CD4-positive, CD25-positive, alpha-beta regulatory T cell (primary cell): ENCODE results near the gene CELF2. TPM values are rescaled to one million over a fixed set of nuclear protein-coding genes. Genes with fewer than 3 reads are reported as not detected.

Experiments used
- ATAC-seq, 2 donors: fragments of 150-1000 bp; cut with Tn5 transposase; one replicate each; pipeline ENCODE4 v1.10.0; 2021; ENCODE audit warnings: low read depth in 2 of 2, moderate number of reproducible peaks in 2 of 2, moderate library complexity in 1 of 2
- DNase-seq, 3 donors: peaks; one replicate each; pipeline versions ENCODE4 v3.0.0 to v3.0.0-alpha.2; 2012 to 2022; ENCODE audit warnings: mixed read lengths in 1 of 3
- H3K27ac ChIP-seq: one replicate; pipeline ENCODE4 v1.7.0; 2013; ENCODE audit warnings: mild to moderate bottlenecking, low read length; ENCODE audit not compliant: insufficient read depth, poor library complexity, severe bottlenecking
- H3K27me3 ChIP-seq: one replicate; pipeline ENCODE4 v1.7.0; 2013; ENCODE audit warnings: low read length; ENCODE audit not compliant: control insufficient read depth, insufficient read depth
- H3K36me3 ChIP-seq: one replicate; pipeline ENCODE4 v1.7.0; 2013; ENCODE audit warnings: mild to moderate bottlenecking, low read length, moderate library complexity; ENCODE audit not compliant: control insufficient read depth, insufficient read depth
- H3K4me1 ChIP-seq: 2 replicates; pipeline ENCODE4 v1.7.0; 2013; ENCODE audit warnings: mild to moderate bottlenecking, low read length; ENCODE audit not compliant: insufficient read depth, control insufficient read depth, poor library complexity, severe bottlenecking
- H3K4me3 ChIP-seq: one replicate; pipeline ENCODE4 v1.7.0; 2013; ENCODE audit warnings: low read depth, mild to moderate bottlenecking, low read length, moderate library complexity
- H3K9me3 ChIP-seq, 2 experiments: 1 replicate in 1 of 2; 2 replicates in 1 of 2; pipeline ENCODE4 v1.7.0; 2013; ENCODE audit warnings: low read length in 2 of 2, mild to moderate bottlenecking in 1 of 2, moderate library complexity in 1 of 2; ENCODE audit not compliant: control insufficient read depth in 2 of 2
- H3K27ac Mint-ChIP-seq, 3 donors: one replicate each; pipeline ENCODE4 v1.8.0; 2020 to 2022; ENCODE audit warnings: mild to moderate bottlenecking in 3 of 3, mixed read lengths in 3 of 3, moderate library complexity in 2 of 3
- H3K27me3 Mint-ChIP-seq: one replicate; pipeline ENCODE4 v1.8.0; 2022; ENCODE audit warnings: mild to moderate bottlenecking, mixed read lengths
- H3K36me3 Mint-ChIP-seq: one replicate; pipeline ENCODE4 v1.8.0; 2020; ENCODE audit warnings: mixed read lengths
- H3K4me1 Mint-ChIP-seq, 4 donors: one replicate each; pipeline ENCODE4 v1.8.0; 2020 to 2022; ENCODE audit warnings: mixed read lengths in 4 of 4, mild to moderate bottlenecking in 1 of 4
- H3K4me3 Mint-ChIP-seq, 4 donors: one replicate each; pipeline ENCODE4 v1.8.0; 2020 to 2022; ENCODE audit warnings: mild to moderate bottlenecking in 4 of 4, mixed read lengths in 4 of 4, moderate library complexity in 3 of 4
- H3K9me3 Mint-ChIP-seq, 7 donors: one replicate each; pipeline ENCODE4 v1.8.0; 2020 to 2022; ENCODE audit warnings: mixed read lengths in 7 of 7, mild to moderate bottlenecking in 3 of 7, moderate library complexity in 2 of 7
- polyA plus RNA-seq, 4 donors: library from polyadenylated mRNA; unstranded; fragments of 300-500 nt; fragmentation: Illumina TruSeq; gene quantifications; one replicate each; pipeline ENCODE4 v1.2.3, GENCODE V29; 2021
- total RNA-seq: library from RNA; stranded (reverse); gene quantifications from one replicate; pipeline ENCODE4 v1.2.3, GENCODE V29; 2022

CELF2 gene
- total and polyA plus RNA-seq, 5 donors from 2014 or later = 117 to 230 (median 150) TPM

- H3K27ac Mint-ChIP-seq = peak overlapping the region; percentile 62 to 94 (median 81)
- peaks cover 26% of the 10 kb centered on the region for H3K36me3 Mint-ChIP-seq
- Histone ChIP-seq H3K4me3 (peak overlapping the region; percentile 59), H3K27ac (peak overlapping the region; percentile 70), H3K9me3 (no peaks in the 10 kb centered on the region), H3K27me3 (no peaks in the 10 kb centered on the region), H3K36me3 (peaks cover 30% of the 10 kb centered on the region), H3K4me1 (peaks cover 93% of the 10 kb centered on the region)
- peaks cover 54 to 79% (median 74%) of the 10 kb centered on the region in 4 donors for H3K4me1 Mint-ChIP-seq
- H3K9me3 Mint-ChIP-seq = no peaks in the 10 kb centered on the region
- DNase-seq (no peak), ATAC-seq (no peak)
- H3K27me3 Mint-ChIP-seq = no peaks in the 10 kb centered on the region
- peak overlapping the region; percentile 46 to 87 (median 57) for H3K4me3 Mint-ChIP-seq
These were observed 218.1 kb downstream of the CELF2 start for GRCh38 chr10:11235771-11236170.

DNA sequence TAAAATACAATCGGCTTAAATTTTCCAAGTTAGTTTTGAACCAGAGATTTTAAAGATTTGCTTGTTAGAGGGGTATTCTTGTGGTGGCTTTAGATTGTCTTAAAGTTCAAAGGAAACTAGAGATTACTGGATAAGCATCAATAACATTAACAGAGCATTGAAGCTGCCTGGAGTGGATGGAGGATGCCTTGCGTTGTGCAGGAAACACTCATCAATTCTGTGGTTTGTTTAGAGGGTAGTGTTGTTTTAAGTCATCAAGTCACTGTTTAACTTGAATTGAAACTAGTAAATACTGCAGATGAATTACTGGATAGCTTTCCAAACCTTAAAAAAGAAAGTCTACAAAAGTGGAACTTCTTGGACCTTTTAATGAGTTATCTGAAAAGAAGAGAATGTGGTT, 218.6 kb downstream of the CELF2 start:
- Histone ChIP-seq H3K4me1 (peaks cover 93% of the 10 kb centered on the region), H3K4me3 (peak overlapping the region; percentile 59), H3K36me3 (peaks cover 25% of the 10 kb centered on the region), H3K27me3 (no peaks in the 10 kb centered on the region), H3K27ac (peak overlapping the region; percentile 70), H3K9me3 (no peaks in the 10 kb centered on the region)
- peak overlapping the region; percentile 46 to 87 (median 57) for H3K4me3 Mint-ChIP-seq
- H3K27me3 Mint-ChIP-seq = no peaks in the 10 kb centered on the region
- peaks cover 21% of the 10 kb centered on the region for H3K36me3 Mint-ChIP-seq
- no peaks in the 10 kb centered on the region for H3K9me3 Mint-ChIP-seq
- DNase-seq (peak; percentile 33 to 77 (median 43)), ATAC-seq (peak; percentile 58 to 63)
- peak overlapping the region; percentile 21 to 90 (median 81) for H3K27ac Mint-ChIP-seq
- peaks cover 49 to 76% (median 70%) of the 10 kb centered on the region in 4 donors for H3K4me1 Mint-ChIP-seq

- Histone ChIP-seq H3K27ac (peak overlapping the region; percentile 70), H3K27me3 (no peaks in the 10 kb centered on the region), H3K9me3 (no peaks in the 10 kb centered on the region), H3K36me3 (peaks cover 28% of the 10 kb centered on the region), H3K4me1 (peaks cover 93% of the 10 kb centered on the region), H3K4me3 (peak overlapping the region; percentile 59)
- H3K4me1 Mint-ChIP-seq = peaks cover 55 to 79% (median 58%) of the 10 kb centered on the region in 4 donors
- H3K27me3 Mint-ChIP-seq = no peaks in the 10 kb centered on the region
- peak overlapping the region; percentile 21 to 85 (median 81) for H3K27ac Mint-ChIP-seq
- no peaks in the 10 kb centered on the region for H3K9me3 Mint-ChIP-seq
- peak overlapping the region; percentile 46 to 74 (median 57) for H3K4me3 Mint-ChIP-seq
- DNase-seq = peak in 1 of 3 donors; percentile 18
- peaks cover 12% of the 10 kb centered on the region for H3K36me3 Mint-ChIP-seq
- peak; percentile 29 to 34 for ATAC-seq
These were observed 219.9 kb downstream of the CELF2 start for GRCh38 chr10:11237571-11237970.

GRCh38 chr10:11238893-11239292, 221.2 kb downstream of the CELF2 start:
- Mint-ChIP-seq H3K4me3 (peak overlapping the region in 1 of 4 donors; percentile 33), H3K27ac (peak overlapping the region in 2 of 3 donors; percentile 18 to 63), H3K36me3 (peaks cover 10% of the 10 kb centered on the region), H3K9me3 (no peaks in the 10 kb centered on the region), H3K4me1 (peaks cover 45 to 78% (median 48%) of the 10 kb centered on the region in 4 donors), H3K27me3 (no peaks in the 10 kb centered on the region)
- ATAC-seq (no peak), DNase-seq (no peak)
- peaks cover 93% of the 10 kb centered on the region for H3K4me1 ChIP-seq
- peaks cover 27% of the 10 kb centered on the region for H3K36me3 ChIP-seq
- no peaks in the 10 kb centered on the region for H3K27me3 ChIP-seq
- no peaks in the 10 kb centered on the region for H3K9me3 ChIP-seq
- peak overlapping the region; percentile 70 for H3K27ac ChIP-seq
- no peak overlapping the region for H3K4me3 ChIP-seq

DNA sequence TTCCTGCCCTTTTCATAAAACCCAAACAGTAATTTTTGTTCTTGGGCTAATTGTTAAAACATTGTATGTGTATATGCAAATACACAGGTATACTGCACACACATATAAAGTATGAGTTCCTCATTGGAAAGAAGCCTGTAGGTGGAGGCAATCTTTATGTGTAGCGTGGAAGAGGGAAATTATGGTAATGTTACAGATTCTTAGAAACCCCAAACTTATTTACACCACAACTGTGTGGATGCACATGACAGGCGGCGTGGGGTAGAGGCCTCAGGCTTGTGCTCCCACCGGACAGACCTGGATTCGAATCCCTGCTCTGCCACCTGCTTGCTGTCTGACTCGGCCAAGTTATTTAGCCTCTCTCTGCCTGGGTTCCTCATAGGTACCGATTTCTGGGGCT, 223.0 kb downstream of the CELF2 start:
- peak overlapping the region; percentile 18 to 96 (median 47) for H3K27ac Mint-ChIP-seq
- H3K4me1 Mint-ChIP-seq = peaks cover 28 to 65% (median 34%) of the 10 kb centered on the region in 4 donors
- no peak for ATAC-seq

GRCh38 chr10:11242443-11243387, 225.0 kb downstream of the CELF2 start:
- Mint-ChIP-seq H3K27me3 (no peaks in the 10 kb centered on the region), H3K27ac (peak overlapping the region; percentile 43 to 91 (median 82)), H3K4me3 (peak overlapping the region in 3 of 4 donors; percentile 22 to 59 (median 56)), H3K9me3 (no peaks in the 10 kb centered on the region), H3K4me1 (peaks cover 7 to 47% (median 16%) of the 10 kb centered on the region in 4 donors), H3K36me3 (peaks cover 11% of the 10 kb centered on the region)
- ATAC-seq = peak; percentile 24 to 32
- peak in 1 of 3 donors; percentile 45 for DNase-seq
- peaks cover 86% of the 10 kb centered on the region for H3K4me1 ChIP-seq
- H3K27me3 ChIP-seq = no peaks in the 10 kb centered on the region
- no peaks in the 10 kb centered on the region for H3K9me3 ChIP-seq
- H3K4me3 ChIP-seq = peak overlapping the region; percentile 30
- H3K36me3 ChIP-seq = peaks cover 42% of the 10 kb centered on the region
- H3K27ac ChIP-seq = peak overlapping the region; percentile 47

More for the DNA sequence above, 223.0 kb downstream of the CELF2 start:
- Mint-ChIP-seq H3K4me3 (peak overlapping the region in 2 of 4 donors; percentile 47 to 64), H3K27me3 (no peaks in the 10 kb centered on the region), H3K9me3 (no peaks in the 10 kb centered on the region), H3K36me3 (peaks cover 10% of the 10 kb centered on the region)
- peaks cover 92% of the 10 kb centered on the region for H3K4me1 ChIP-seq
- H3K27me3 ChIP-seq = no peaks in the 10 kb centered on the region
- no peaks in the 10 kb centered on the region for H3K9me3 ChIP-seq
- H3K4me3 ChIP-seq = no peak overlapping the region
- peak overlapping the region; percentile 50 for H3K27ac ChIP-seq
- DNase-seq = no peak
- peaks cover 28% of the 10 kb centered on the region for H3K36me3 ChIP-seq

- Mint-ChIP-seq H3K27me3 (no peaks in the 10 kb centered on the region), H3K36me3 (peaks cover 13% of the 10 kb centered on the region), H3K4me1 (peaks cover 0 to 45% (median 9%) of the 10 kb centered on the region in 4 donors), H3K9me3 (no peaks in the 10 kb centered on the region), H3K27ac (no peak overlapping the region), H3K4me3 (peak overlapping the region in 3 of 4 donors; percentile 10 to 74 (median 59))
- no peaks in the 10 kb centered on the region for H3K27me3 ChIP-seq
- ATAC-seq (no peak), DNase-seq (no peak)
- peak overlapping the region; percentile 26 for H3K4me3 ChIP-seq
- no peaks in the 10 kb centered on the region for H3K9me3 ChIP-seq
- peak overlapping the region; percentile 55 for H3K27ac ChIP-seq
- H3K36me3 ChIP-seq = peaks cover 49% of the 10 kb centered on the region
- H3K4me1 ChIP-seq = peaks cover 87% of the 10 kb centered on the region
These were observed 226.0 kb downstream of the CELF2 start for GRCh38 chr10:11243425-11244222.
